ENCODE results near the gene C1RL. TPM values are rescaled to one million over a fixed set of nuclear protein-coding genes. Genes with fewer than 3 reads are reported as not detected.

The C1RL gene
- 77.5 and 91.4 TPM in 2 replicates for total RNA-seq

GRCh38 chr12:7108796-7109571, at the start of gene C1RL:
TSS of gene C1RL (minus strand) at chr12:7109214. CDS start at chr12:7109180, 34 bp downstream.

GRCh38 chr12:7129872-7130691, 21.1 kb upstream of the C1RL start, which contains the start of gene CLSTN3:
TSS of gene CLSTN3 (plus strand) at chr12:7130371. CDS start at chr12:7130649, 278 bp downstream.

GRCh38 chr12:7128681-7129286, 19.8 kb upstream of the C1RL start, which contains the start of gene RBP5:
TSS of gene RBP5 (minus strand) at chr12:7128889. CDS start at chr12:7128775, 114 bp downstream.

GRCh38 chr12:7092229-7092985, 16.6 kb downstream of the C1RL start, which contains the start of gene C1R:
TSS of gene C1R (minus strand) at chr12:7092445. CDS start at chr12:7092388, 57 bp downstream.

GRCh38 chr12:7060353-7060954, 48.6 kb downstream of the C1RL start, which contains the start of gene C1S:
TSS of gene C1S (plus strand) at chr12:7060718. CDS start at chr12:7061913, 1,195 bp downstream.

Small RNA genes lying within 50 kb of the gene (small RNA-seq; reads per million reads assigned to genes)
- not detected for gene RNU6-485P

Other genes with a start within 250 kb of the C1RL start
- gene TPI1, start 241.7 kb downstream of the C1RL start, total RNA-seq = 504 and 543 TPM in 2 replicates
- gene SPSB2, start 235.9 kb downstream of the C1RL start, total RNA-seq = 10.4 and 11.8 TPM in 2 replicates
- gene LRRC23, start 204.4 kb downstream of the C1RL start, total RNA-seq = 6.9 and 8.9 TPM in 2 replicates
- 8.0 and 11.4 TPM in 2 replicates for gene ENO2, start 194.6 kb downstream of the C1RL start, total RNA-seq
- 19.8 TPM in 2 replicates for gene ATN1, start 181.3 kb downstream of the C1RL start, total RNA-seq
- not detected in 2 replicates for gene RNU7-1, start 165.4 kb downstream of the C1RL start, total RNA-seq
- 65.3 and 67.2 TPM in 2 replicates for gene C12orf57, start 165.2 kb downstream of the C1RL start, total RNA-seq
- gene PTPN6, start 157.9 kb downstream of the C1RL start, total RNA-seq = 0.61 and 0.65 TPM in 2 replicates
- gene PHB2, start 138.6 kb downstream of the C1RL start, total RNA-seq = 167 and 182 TPM in 2 replicates
- 21.4 and 22.2 TPM in 2 replicates for gene EMG1, start 138.3 kb downstream of the C1RL start, total RNA-seq
- 29.2 and 33.6 TPM in 2 replicates for gene LPCAT3, start 90.7 kb downstream of the C1RL start, total RNA-seq
- 222 and 306 TPM in 2 replicates for gene C1S, start 48.5 kb downstream of the C1RL start, total RNA-seq
- gene C1R, start 16.8 kb downstream of the C1RL start, total RNA-seq = 363 and 481 TPM in 2 replicates
- not detected in 2 replicates for gene RBP5, start 19.7 kb upstream of the C1RL start, total RNA-seq
- gene CLSTN3, start 21.2 kb upstream of the C1RL start, total RNA-seq = 7.7 and 13.3 TPM in 2 replicates
- gene PEX5, start 80.5 kb upstream of the C1RL start, total RNA-seq = 39.6 and 40.4 TPM in 2 replicates
- not detected in 2 replicates for gene ACSM4, start 194.9 kb upstream of the C1RL start, total RNA-seq